A673 (cell line): Measurements from ENCODE around the gene MVK. TPM values are rescaled to one million over a fixed set of nuclear protein-coding genes. Genes with fewer than 3 reads are reported as not detected.

Experiments
- BruUV-seq: library from RNA; stranded (reverse); fragments of 400-500 nt; replicated peaks from 2 replicates; lab custom pipeline; 2021; lab: Mats Ljungman, UMichigan
- CTCF ChIA-PET: fragments of 300-600 bp; sonication (Branson Sonifier 250); formaldehyde crosslinking; loops from one replicate; lab custom pipeline; 2022; ENCODE audit warnings: antibody characterized with exemption; lab: Charles Lee
- POLR2A ChIA-PET: fragments of 300-600 bp; sonication (Branson Sonifier 250); formaldehyde crosslinking; loops from one replicate; lab custom pipeline; 2022; ENCODE audit warnings: antibody characterized with exemption; ENCODE audit not compliant: low non-redundant PET; lab: Charles Lee
- DNase-seq: peaks from one replicate; pipeline ENCODE4 v3.0.0-alpha.2; 2015; ENCODE audit warnings: low spot score
- H3K27ac ChIP-seq: fragments of 200-600 bp; sonication (generic); 2 replicates; pipeline ENCODE4 v1.5.1; 2016; ENCODE audit warnings: mixed run types, low read depth, mild to moderate bottlenecking, mixed read lengths, antibody characterized with exemption, low read length; ENCODE audit not compliant: poor library complexity, severe bottlenecking
- H3K27me3 ChIP-seq: fragments of 200-600 bp; sonication (generic); replicated peaks from 2 replicates; pipeline ENCODE4 v1.6.1; 2017; ENCODE audit warnings: mixed run types, low read depth, mild to moderate bottlenecking, mixed read lengths, antibody characterized with exemption, low read length; ENCODE audit not compliant: insufficient read depth, poor library complexity
- H3K36me3 ChIP-seq: fragments of 200-600 bp; sonication (generic); 2 replicates; pipeline ENCODE4 v1.6.1; 2016; ENCODE audit warnings: mixed run types, mild to moderate bottlenecking, mixed read lengths, antibody characterized with exemption, low read length; ENCODE audit not compliant: insufficient read depth, poor library complexity, severe bottlenecking
- H3K4me1 ChIP-seq: fragments of 200-600 bp; sonication (generic); 2 replicates; pipeline ENCODE4 v1.6.1; 2017; ENCODE audit warnings: mixed run types, mild to moderate bottlenecking, mixed read lengths, antibody characterized with exemption, low read length; ENCODE audit not compliant: insufficient read depth, poor library complexity, severe bottlenecking
- H3K4me3 ChIP-seq: fragments of 200-600 bp; sonication (generic); 2 replicates; pipeline ENCODE4 v1.5.1; 2016; ENCODE audit warnings: low read depth, mixed run types, mild to moderate bottlenecking, mixed read lengths, low read length; ENCODE audit not compliant: poor library complexity, severe bottlenecking
- H3K9me3 ChIP-seq: fragments of 200-600 bp; sonication (generic); 2 replicates; pipeline ENCODE4 v1.6.1; 2016; ENCODE audit warnings: mixed run types, low read depth, mild to moderate bottlenecking, mixed read lengths, antibody characterized with exemption, low read length; ENCODE audit not compliant: poor library complexity, severe bottlenecking
- EZH2 ChIP-seq: fragments of 200-600 bp; sonication (generic); IDR thresholded peaks from 2 replicates; pipeline ENCODE4 v1.6.1; 2017; ENCODE audit warnings: borderline replicate concordance, low read depth, mild to moderate bottlenecking, mixed read lengths, antibody characterized with exemption, low read length; ENCODE audit not compliant: poor library complexity, severe bottlenecking
- intact Hi-C: fragments of 100-400 bp; cut with micrococcal nuclease; formaldehyde crosslinking; loops from one replicate; pipeline ENCODE4 v1.10.0; 2022; ENCODE audit not compliant: unreplicated experiment
- total RNA-seq: library from RNA; stranded (reverse); gene quantifications from 2 replicates; pipeline ENCODE4 v1.2.3, GENCODE V29; 2021
- TF ChIP-seq, protein P1 (sequence below): fragments of 300-800, 200-600 bp; sonication (generic); conservative IDR thresholded peaks from 2 replicates; pipeline ENCODE4 v1.5.1; 2017; ENCODE audit warnings: low read depth, mild to moderate bottlenecking, antibody characterized with exemption, low read length, moderate library complexity, mixed read lengths

MVK gene
- total RNA-seq, 1 experiment from 2014 or later, result 56.0 TPM

DNA sequence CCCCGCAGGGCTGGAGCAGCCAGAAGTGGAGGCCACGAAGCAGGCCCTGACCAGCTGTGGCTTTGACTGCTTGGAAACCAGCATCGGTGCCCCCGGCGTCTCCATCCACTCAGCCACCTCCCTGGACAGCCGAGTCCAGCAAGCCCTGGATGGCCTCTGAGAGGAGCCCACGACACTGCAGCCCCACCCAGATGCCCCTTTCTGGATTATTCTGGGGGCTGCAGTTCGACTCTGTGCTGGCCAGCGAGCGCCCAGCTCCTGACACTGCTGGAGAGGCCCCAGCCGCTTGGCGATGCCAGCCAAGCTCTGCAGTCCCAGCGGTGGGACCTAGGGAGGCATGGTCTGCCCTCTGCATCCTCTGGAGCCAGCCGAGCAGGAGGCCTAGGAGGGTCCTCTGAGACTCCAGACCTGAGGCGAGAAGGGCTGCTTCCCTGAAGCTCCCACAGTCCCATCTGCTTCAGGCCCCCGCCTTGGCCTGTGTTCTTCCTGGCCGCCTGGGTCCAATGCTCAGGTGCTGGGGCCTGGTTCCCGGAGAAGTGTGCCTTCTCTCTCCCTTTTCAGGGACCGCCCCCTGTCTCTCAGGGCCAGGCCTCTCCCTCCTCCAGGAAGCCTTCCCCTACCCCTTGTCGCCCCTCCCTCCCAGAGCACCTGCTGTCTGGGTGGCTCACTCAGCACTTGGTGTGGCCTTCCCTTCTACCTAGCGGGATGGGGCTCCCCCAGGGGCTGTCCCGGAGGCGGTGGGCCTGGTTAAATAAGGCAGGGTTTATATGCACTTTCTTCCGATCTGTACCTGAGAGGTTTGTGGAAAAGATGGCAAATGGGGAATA, 23.0 kb downstream of the MVK start:
- no TSS peak for BruUV-seq
- Histone ChIP-seq H3K9me3 (no peaks in the 10 kb centered on the region), H3K27me3 (no peaks in the 10 kb centered on the region), H3K4me3 (no peak overlapping the region), H3K36me3 (peaks cover 13% of the 10 kb centered on the region), H3K27ac (no peak overlapping the region), H3K4me1 (peaks cover 4% of the 10 kb centered on the region)
- ChIA-PET POLR2A (interaction anchor here (0.5 kb wide), 1 partner anchor 144 kb away, joined by 8 read pairs; no protein-coding TSS in a partner anchor), CTCF (interaction anchor here (0.5 to 2.6 kb wide), 6 partner anchors 18 to 179 kb away, joined by 3 to 44 read pairs (median 4); partner anchors contain the start of genes MMAB and MVK)
- no peak for DNase-seq
- TF ChIP-seq, protein P1, sequence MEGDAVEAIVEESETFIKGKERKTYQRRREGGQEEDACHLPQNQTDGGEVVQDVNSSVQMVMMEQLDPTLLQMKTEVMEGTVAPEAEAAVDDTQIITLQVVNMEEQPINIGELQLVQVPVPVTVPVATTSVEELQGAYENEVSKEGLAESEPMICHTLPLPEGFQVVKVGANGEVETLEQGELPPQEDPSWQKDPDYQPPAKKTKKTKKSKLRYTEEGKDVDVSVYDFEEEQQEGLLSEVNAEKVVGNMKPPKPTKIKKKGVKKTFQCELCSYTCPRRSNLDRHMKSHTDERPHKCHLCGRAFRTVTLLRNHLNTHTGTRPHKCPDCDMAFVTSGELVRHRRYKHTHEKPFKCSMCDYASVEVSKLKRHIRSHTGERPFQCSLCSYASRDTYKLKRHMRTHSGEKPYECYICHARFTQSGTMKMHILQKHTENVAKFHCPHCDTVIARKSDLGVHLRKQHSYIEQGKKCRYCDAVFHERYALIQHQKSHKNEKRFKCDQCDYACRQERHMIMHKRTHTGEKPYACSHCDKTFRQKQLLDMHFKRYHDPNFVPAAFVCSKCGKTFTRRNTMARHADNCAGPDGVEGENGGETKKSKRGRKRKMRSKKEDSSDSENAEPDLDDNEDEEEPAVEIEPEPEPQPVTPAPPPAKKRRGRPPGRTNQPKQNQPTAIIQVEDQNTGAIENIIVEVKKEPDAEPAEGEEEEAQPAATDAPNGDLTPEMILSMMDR, result no peak
- no peak for TF ChIP-seq EZH2
- intact Hi-C loops, result loop anchor here (1.0 kb wide), 1 partner anchor 179 kb away; no protein-coding TSS in a partner anchor

GRCh38 chr12:109597414-109597794, 23.8 kb downstream of the MVK start:
- POLR2A ChIA-PET, result interaction anchor here (0.5 kb wide), 1 partner anchor 143 kb away, joined by 8 read pairs; no protein-coding TSS in a partner anchor
- H3K4me1 ChIP-seq, result peaks cover 4% of the 10 kb centered on the region
- intact Hi-C loops, result loop anchor here (1.0 kb wide), 1 partner anchor 178 kb away; no protein-coding TSS in a partner anchor
- CTCF ChIA-PET, result interaction anchor here (0.7 to 2.6 kb wide), 6 partner anchors 23 to 192 kb away, joined by 3 to 44 read pairs (median 3); partner anchors contain the start of genes MMAB and MVK
- DNase-seq, result no peak
- H3K27ac ChIP-seq, result no peak overlapping the region
- H3K36me3 ChIP-seq, result peaks cover 9% of the 10 kb centered on the region
- BruUV-seq, result no TSS peak
- no peak overlapping the region for H3K4me3 ChIP-seq
- H3K9me3 ChIP-seq, result no peaks in the 10 kb centered on the region
- H3K27me3 ChIP-seq, result no peaks in the 10 kb centered on the region
- TF ChIP-seq, protein P1, result no peak
- no peak for TF ChIP-seq EZH2

GRCh38 chr12:109597795-109598427, 24.3 kb downstream of the MVK start:
- Histone ChIP-seq H3K4me3 (no peak overlapping the region), H3K36me3 (peaks cover 4% of the 10 kb centered on the region), H3K4me1 (peaks cover 4% of the 10 kb centered on the region), H3K27me3 (no peaks in the 10 kb centered on the region), H3K27ac (no peak overlapping the region), H3K9me3 (no peaks in the 10 kb centered on the region)
- intact Hi-C loops, result loop anchor here (1.0 kb wide), 1 partner anchor 177 kb away; no protein-coding TSS in a partner anchor
- CTCF ChIA-PET, result interaction anchor here (0.7 to 2.6 kb wide), 6 partner anchors 24 to 192 kb away, joined by 3 to 44 read pairs (median 3); partner anchors contain the start of genes MMAB and MVK
- BruUV-seq, result no TSS peak
- TF ChIP-seq EZH2, result no peak
- TF ChIP-seq, protein P1, result peak; percentile 98
- DNase-seq, result peak; percentile 89
- POLR2A ChIA-PET, result no interaction called here
